SK-N-MC (cell line): ENCODE results near the gene CD200R1L.

Source experiments
- EZH2 ChIP-seq: fragments of 200-600 bp; sonication (generic); IDR thresholded peaks from one replicate; pipeline ENCODE4 v1.6.1; 2017; ENCODE audit warnings: antibody characterized with exemption
- FOXP2 ChIP-seq: optimal IDR thresholded peaks from 2 replicates; pipeline ENCODE3; 2011; ENCODE audit warnings: mild to moderate bottlenecking, moderate library complexity; ENCODE audit not compliant: insufficient read depth; ENCODE audit errors: extremely low read length, control extremely low read depth

GRCh38 chr3:112776000-112776399 lies 70.7 kb downstream of the CD200R1L start:
- TF ChIP-seq EZH2 (no peak), FOXP2 (no peak)
